Lower leg skin (tissue), 3 donors: ENCODE data around the gene CFAP299.

Experiments used
- CTCF ChIP-seq, 3 donors: fragments of 450-650 bp; IDR thresholded peaks; one replicate each; pipeline ENCODE4 v1.5.1; 2016; ENCODE audit warnings: antibody characterized with exemption in 3 of 3, mild to moderate bottlenecking in 3 of 3, moderate library complexity in 2 of 3
- POLR2A ChIP-seq, 2 donors: fragments of 450-650 bp; IDR thresholded peaks; one replicate each; pipeline ENCODE4 v1.6.1; 2016 to 2017; ENCODE audit warnings: antibody characterized with exemption in 2 of 2, mild to moderate bottlenecking in 1 of 2, moderate library complexity in 1 of 2

GRCh38 chr4:80846210-80846609, 510.7 kb downstream of the CFAP299 start:
- no peak for TF ChIP-seq CTCF (IDR thresholded peaks at IDR 0.05)
- TF ChIP-seq POLR2A (IDR thresholded peaks at IDR 0.05), result no peak
